HG02759 (cell line): ENCODE results near the gene ZNF750.

Experiments used
- ATAC-seq: cut with Tn5 transposase; IDR thresholded peaks from one replicate; pipeline ENCODE4 v1.9.1; 2021; ENCODE audit warnings: mild to moderate bottlenecking, moderate library complexity; ENCODE audit not compliant: unreplicated experiment

The ZNF750 gene

DNA sequence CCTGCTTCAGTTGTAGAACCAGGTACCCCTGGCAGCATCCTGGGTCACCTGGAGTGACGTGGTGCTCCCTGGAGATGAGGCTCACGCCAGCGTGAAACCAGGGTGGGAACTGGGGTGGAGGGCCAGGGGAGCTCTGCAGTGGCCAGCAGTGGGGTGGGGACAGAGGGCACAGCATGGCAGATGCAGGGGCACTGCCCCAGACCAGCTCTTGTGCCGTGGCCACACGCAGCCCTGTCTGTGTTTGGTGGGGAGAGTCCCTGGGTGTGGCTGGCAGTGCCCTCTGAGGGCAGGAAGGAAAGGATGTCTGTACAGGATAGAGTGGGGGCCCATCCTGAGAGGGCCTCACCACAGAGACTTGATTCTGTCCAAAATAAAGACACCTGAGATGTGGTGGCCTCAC, 24.5 kb downstream of the ZNF750 start:
- no peak for ATAC-seq

- ATAC-seq, result no peak
These were observed 25.0 kb downstream of the ZNF750 start for GRCh38 chr17:82814834-82815233.

GRCh38 chr17:82813299-82814051, 26.3 kb downstream of the ZNF750 start:
- no peak for ATAC-seq

- ATAC-seq, result no peak
These were observed 27.2 kb downstream of the ZNF750 start for GRCh38 chr17:82812601-82813000.

DNA sequence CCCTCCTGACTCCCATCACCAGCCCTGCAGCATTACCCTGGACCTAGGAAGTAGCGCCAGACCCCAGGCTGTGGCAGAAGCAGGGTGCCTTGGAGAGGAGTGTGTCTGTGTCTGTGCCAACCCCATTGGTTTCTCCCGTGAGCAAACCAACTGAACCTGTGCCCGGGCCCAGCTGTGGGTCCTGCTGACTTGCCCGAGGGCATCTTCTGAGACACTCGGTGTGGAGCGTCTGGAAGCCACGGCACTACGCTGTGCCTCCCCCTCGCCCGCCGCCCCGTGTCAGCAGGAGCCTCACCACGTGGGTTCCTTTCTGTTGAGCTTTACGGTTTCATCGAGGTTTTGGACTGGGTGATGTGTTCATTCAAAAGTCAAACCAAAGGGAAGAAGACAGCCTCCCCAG, 27.8 kb downstream of the ZNF750 start:
- no peak for ATAC-seq

- ATAC-seq, result no peak
These were observed 29.0 kb downstream of the ZNF750 start for GRCh38 chr17:82810644-82811430.

DNA sequence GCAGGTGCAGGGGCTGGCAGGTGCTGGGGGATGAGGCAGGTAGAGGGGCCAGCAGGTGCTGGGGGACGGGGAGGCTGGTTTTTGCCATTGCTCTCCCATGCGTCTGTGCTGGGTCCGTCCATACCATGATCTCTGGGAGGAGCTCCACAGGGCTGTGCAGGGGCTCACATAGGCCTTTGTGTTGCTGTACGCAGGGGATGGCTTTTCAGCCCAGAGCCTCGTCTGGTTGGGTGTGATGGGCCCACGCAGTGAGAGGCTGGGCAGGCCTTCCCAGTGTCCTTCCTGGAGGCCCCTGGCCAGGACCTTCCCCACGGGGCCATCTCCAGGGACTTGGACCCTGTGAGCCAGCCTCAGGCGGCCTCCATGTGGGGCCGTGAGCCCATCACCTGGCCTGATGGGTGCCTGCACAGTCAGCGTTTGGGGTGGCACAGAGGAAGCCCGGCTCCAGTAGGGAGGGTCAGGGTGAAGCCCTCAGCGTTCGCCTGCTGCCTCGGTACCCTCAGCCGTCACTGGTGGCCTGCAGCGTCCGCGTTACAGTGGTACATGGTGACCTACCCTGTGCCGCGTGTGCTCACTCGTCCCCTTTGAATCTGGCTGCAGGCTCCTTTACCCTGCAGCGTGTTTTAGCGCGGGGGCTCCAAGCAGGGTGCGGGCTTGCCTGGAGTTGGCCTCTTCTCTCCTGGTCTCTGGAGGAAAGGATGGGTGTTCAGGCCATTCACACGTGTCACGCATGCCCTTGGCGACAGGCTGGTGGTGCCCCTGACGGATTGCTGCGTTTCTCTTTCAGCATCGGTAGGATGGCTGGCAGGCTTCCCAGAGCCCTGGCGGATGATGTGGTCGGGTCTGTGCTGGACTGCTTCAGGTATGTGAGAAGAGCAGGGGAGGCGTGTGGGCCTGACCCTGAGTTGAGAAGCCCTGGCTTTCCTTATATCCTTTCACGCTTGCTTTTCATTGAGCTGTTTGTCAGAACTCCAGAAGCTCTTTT, 30.6 kb downstream of the ZNF750 start:
- ATAC-seq, result no peak

GRCh38 chr17:82808006-82808405, 31.8 kb downstream of the ZNF750 start:
- no peak for ATAC-seq

DNA sequence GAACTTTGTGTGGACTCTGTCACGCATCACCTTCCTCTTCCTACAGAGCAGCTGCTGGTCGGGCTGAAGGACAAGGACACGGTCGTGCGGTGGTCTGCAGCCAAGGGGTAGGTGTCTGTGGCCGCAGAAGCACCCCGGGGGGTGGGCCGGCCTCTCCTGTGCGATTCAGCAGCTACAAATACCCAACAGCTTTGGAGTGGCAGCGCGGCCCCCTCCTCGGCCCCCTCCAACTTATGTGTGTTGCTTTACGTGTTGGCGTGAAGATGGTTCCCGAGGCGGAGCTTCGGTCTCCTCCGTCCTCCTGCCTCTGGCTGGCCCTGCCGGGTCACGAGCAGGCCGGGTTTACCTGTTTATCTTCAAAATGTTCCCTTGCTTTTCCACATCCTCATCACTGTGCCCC, 32.3 kb downstream of the ZNF750 start:
- no peak for ATAC-seq

GRCh38 chr17:82807101-82807500, 32.7 kb downstream of the ZNF750 start:
- no peak for ATAC-seq

DNA sequence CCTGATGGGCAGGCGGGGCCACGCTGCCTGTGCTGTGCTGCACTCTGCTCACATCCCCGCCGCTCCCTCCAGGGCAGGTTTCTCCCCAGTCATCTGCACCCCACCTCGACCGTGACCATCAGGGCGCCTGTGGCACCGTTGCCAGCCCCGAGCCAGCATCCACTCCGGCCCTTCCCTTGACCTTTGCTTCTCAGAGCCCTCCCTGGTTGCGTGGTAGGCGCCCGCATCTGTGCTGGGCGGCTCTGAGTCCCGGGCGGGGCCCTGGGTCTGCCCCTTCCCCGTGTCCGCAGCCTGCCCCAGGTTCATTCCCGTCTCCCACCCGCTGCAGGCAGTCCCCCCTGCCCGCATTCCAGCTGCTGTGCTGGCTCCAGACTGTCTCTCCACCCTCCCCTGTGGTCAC, 33.2 kb downstream of the ZNF750 start:
- no peak for ATAC-seq

DNA sequence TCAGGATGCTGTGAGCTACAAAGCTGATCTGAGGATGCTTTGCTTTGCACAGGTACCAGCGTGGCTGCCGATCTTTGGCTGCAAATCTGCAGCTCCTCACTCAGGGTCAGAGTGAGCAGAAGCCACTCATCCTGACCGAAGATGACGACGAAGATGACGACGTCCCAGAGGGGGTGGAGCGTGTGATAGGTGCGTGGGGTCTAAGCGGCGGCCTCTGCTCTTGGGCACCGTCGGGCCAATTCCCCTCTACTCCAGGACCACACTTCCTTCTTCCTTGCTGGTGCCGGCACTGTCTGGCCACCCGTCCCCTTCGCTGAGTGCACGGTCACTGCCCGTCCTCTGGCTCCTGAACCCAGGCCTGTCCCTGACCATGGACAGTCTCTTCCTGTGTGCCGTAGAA, 34.0 kb downstream of the ZNF750 start:
- ATAC-seq, result no peak

DNA sequence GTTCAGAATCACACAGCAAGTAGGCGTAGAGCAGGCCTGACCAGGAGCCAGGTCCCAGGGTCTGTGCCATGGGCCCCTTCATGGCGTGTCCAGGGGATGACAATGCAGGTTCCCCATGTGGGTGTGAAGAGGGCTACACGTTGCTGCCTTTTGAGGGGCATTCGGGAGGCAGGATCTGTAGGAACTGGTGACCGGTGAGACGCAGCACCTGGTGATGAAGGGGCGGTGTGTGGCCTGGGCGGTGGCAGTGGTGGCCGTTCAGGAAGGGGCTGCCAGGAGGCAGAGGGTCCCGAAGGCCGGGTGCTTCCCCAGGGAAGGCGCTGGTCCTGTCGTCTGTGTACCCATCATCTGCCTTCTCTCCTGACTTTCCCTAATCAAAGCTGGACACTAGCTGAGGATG, 34.6 kb downstream of the ZNF750 start:
- ATAC-seq, result no peak

DNA sequence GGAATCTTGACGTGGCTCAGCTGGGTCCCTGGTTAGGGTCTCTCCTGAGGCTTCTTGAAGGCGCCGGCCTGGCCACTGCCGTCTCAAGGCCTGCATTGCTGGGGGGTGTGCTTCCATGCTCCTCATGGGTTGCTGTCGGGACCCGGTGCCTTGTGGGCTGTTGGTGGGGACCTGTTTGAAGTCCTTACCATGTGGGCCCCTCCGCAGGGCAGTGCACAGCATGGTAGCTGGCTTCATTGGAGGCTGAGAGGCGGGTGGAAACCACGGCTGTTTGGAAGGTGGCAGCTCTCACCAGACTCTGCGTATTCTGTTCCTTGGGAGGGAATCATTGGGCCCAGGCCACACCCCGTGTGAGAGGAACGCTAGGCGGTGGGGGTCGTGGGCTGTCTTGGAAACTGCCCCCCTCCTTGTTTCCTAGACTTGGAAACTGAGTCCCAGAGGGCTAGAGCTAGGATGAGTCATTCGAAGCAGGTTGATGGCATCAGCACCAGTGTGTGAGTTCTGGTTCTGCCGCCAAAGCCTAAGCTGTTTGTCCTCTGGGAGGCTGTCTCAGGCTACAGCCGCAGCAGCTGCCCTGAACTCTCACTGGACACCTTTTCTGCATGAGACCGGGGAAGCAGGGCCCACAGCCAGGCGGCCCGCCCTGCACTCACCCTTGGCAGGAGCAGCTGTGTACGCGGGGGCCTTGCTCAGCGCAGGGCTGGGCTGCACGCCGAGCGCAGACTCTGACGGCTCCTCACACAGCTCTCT, 35.2 kb downstream of the ZNF750 start:
- no peak for ATAC-seq

DNA sequence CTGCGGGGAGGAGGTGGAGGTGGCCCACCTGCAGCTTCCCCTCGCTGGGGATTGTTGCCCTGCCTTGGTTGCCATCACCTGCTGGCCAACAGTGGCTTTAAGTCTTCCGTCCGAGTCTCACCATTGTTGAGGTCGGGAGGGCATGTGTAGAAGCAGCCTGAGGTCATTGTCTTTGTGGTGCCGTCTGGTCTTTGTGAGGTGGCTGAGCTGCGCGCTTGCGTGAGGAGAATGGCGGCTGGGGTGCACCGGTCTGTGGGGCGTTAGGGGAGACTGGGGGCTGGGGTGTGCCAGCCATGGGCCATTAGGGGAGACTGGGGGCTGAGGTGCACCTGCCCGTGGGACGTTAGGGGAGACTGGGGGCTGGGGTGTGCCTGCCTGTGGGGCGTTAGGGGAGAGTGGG, 36.2 kb downstream of the ZNF750 start:
- ATAC-seq, result no peak

GRCh38 chr17:82803185-82803584, 36.6 kb downstream of the ZNF750 start:
- ATAC-seq, result no peak

DNA sequence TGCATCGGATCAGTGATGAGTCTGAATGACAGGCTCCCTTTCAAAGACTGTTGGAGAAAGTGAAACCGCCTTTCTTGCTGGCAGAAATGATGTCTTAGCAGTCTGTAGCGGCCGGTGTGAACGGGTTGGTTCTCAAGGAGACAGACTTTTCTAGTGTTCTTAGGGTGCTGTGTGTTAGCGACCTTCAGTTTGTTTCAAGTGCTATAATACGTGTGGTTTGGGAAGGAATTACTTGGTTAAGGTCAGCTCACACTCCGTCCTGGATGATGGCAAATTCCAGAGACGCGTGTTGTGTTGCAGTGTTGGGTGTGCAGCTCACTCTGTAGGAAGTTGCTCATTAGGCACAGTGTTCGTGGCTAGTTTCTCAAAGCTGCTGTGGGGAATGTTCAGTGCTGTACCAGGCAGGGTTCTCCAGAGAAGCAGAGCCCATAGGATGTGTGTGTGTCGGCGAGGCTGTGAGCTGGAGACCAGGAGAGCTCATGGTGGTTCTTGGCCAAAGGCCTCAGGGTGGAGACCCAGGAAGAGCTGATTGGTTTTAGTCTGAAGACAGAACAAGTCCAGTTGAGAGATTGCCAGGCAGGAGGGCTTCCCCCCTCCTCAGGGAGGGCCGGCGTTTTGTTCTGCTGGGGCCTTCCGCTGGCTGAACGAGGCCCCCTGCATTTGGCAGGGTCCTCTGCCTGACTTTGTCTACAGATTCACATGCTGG, 37.6 kb downstream of the ZNF750 start:
- ATAC-seq, result no peak

DNA sequence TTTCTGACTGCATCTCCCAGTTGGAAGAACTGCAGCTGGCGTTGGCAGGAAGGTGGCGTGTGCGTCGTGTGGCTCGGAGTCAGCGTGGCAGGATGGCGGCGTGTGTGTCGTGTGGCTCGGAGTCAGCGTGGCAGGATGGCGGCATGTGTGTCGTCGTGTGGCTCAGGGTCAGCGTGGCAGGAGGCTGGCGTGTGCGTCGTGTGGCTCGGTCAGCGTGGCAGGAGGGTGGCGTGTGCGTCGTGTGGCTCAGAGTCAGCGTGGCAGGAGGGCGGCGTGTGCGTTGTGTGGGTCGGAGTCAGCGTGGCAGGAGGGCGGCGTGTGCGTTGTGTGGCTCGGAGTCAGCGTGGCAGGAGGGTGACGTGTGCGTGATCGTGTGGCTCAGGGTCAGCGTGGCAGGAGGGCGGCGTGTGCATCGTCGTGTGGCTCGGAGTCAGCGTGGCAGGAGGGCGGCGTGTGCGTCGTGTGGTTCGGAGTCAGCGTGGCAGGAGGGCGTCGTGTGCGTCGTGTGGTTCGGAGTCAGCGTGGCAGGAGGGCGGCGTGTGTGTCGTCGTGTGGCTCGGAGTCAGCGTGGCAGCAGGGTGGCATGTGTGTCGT, 38.3 kb downstream of the ZNF750 start:
- no peak for ATAC-seq

GRCh38 chr17:82800885-82801284, 38.9 kb downstream of the ZNF750 start:
- ATAC-seq, result no peak

DNA sequence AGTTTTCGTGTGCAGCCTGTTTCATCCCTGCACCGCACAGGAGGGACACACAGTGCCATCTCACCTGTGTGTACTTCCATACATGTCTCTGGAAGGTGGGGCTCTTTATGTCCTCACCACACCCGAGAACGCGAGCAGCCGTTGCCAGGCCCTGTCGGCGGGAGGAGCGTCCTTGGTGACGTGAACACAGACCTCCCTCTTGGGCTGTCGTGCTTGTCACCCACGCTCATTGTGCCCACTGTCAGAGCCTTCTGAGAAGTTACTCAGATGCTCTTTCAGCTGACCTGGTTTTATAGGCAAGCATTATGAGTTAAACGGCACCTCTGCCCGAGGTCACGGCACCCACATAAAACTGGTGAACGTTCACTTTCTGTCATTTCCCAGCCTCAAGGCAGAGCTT, 40.2 kb downstream of the ZNF750 start:
- ATAC-seq, result no peak
